GM12878 (cell line): ENCODE data around the gene IFT88. TPM values are rescaled to one million over a fixed set of nuclear protein-coding genes. Genes with fewer than 3 reads are reported as not detected.

ENCODE experiments used
- ATAC-seq: fragments of 200-7000 bp; cut with Tn5 transposase; 3 replicates; pipeline ENCODE4 v1.9.1; 2020; ENCODE audit warnings: mild to moderate bottlenecking, moderate library complexity
- BruUV-seq: library from RNA; stranded (reverse); fragments of 400-500 nt; replicated peaks from 2 replicates; lab custom pipeline; 2021; lab: Mats Ljungman, UMichigan
- CTCF ChIA-PET: fragments of 300-600 bp; sonication (Branson Sonifier 250); formaldehyde crosslinking; extraction: SDS; loops from one replicate; lab custom pipeline; 2021; ENCODE audit warnings: inconsistent platforms; lab: Yijun Ruan, JAX
- POLR2A ChIA-PET: fragments of 350-600 bp; formaldehyde crosslinking; extraction: SDS; loops from one replicate; lab custom pipeline; 2021; ENCODE audit warnings: inconsistent platforms; lab: Charles Lee
- RAD21 ChIA-PET: fragments of 300-600 bp; sonication (Branson Sonifier 250); formaldehyde crosslinking; loops from one replicate; lab custom pipeline; 2023; ENCODE audit warnings: antibody characterized with exemption; ENCODE audit not compliant: unreplicated experiment; lab: Charles Lee
- SMC1A ChIA-PET: fragments of 300-600 bp; sonication (Branson Sonifier 250); formaldehyde crosslinking; loops from one replicate; lab custom pipeline; 2023; ENCODE audit not compliant: unreplicated experiment, uncharacterized antibody; lab: Charles Lee
- DNase-seq: peaks from one replicate; pipeline ENCODE4 v3.0.0-alpha.2; 2011; ENCODE audit warnings: low read depth, low spot score
- FAIRE-seq: peaks from 3 replicates; lab custom pipeline; 2011; peaks lifted over from hg19 to GRCh38; lab: Jason Lieb, UNC
- H2AFZ ChIP-seq: 2 replicates; pipeline ENCODE4 v1.6.0; 2011; ENCODE audit warnings: low read depth, low read length, control low read depth; ENCODE audit not compliant: control insufficient read depth
- H3K27ac ChIP-seq: 2 replicates; pipeline ENCODE4 v1.5.1; 2011; ENCODE audit warnings: control low read depth; ENCODE audit not compliant: control insufficient read depth, insufficient read depth
- H3K27me3 ChIP-seq, 2 experiments: replicated peaks in 1 of 2; 2 replicates each; pipeline versions ENCODE4 v1.6.0 to v1.6.1; 2011; ENCODE audit warnings: low read length in 1 of 2; ENCODE audit not compliant: control insufficient read depth in 2 of 2, insufficient read depth in 2 of 2
- H3K36me3 ChIP-seq, 2 experiments: 2 replicates each; pipeline ENCODE4 v1.5.1; 2011; ENCODE audit warnings: low read length in 1 of 2; ENCODE audit not compliant: control insufficient read depth in 2 of 2, insufficient read depth in 2 of 2
- H3K4me1 ChIP-seq: 2 replicates; pipeline ENCODE4 v1.6.1; 2011; ENCODE audit warnings: mild to moderate bottlenecking, low read length, moderate library complexity, mixed read lengths; ENCODE audit not compliant: control insufficient read depth, insufficient read depth
- H3K4me2 ChIP-seq: 2 replicates; pipeline ENCODE4 v1.6.0; 2011; ENCODE audit warnings: control low read depth; ENCODE audit not compliant: control insufficient read depth, insufficient read depth
- H3K4me3 ChIP-seq: fragments of 200-600 bp; sonication (generic); 2 replicates; pipeline ENCODE4 v1.5.1; 2016
- H3K79me2 ChIP-seq: 2 replicates; pipeline ENCODE4 v1.6.0; 2011; ENCODE audit warnings: low read length; ENCODE audit not compliant: control insufficient read depth, insufficient read depth
- H3K9ac ChIP-seq: 2 replicates; pipeline ENCODE4 v1.8.0; 2011; ENCODE audit warnings: low read length, control low read depth, mixed read lengths; ENCODE audit not compliant: control insufficient read depth, insufficient read depth
- H3K9me3 ChIP-seq: replicated peaks from 3 replicates; pipeline ENCODE4 v1.5.1; 2011; ENCODE audit warnings: mild to moderate bottlenecking, low read length; ENCODE audit not compliant: control insufficient read depth, insufficient read depth
- H4K20me1 ChIP-seq: 2 replicates; pipeline ENCODE4 v1.6.0; 2011; ENCODE audit not compliant: control insufficient read depth, insufficient read depth
- EGR1 ChIP-seq, 2 experiments: IDR thresholded peaks; 1 replicate in 1 of 2; 2 replicates in 1 of 2; pipeline ENCODE4 v1.6.1; 2011 to 2012; ENCODE audit warnings: low read depth in 2 of 2, low read length in 2 of 2, borderline replicate concordance in 1 of 2, mild to moderate bottlenecking in 1 of 2, moderate library complexity in 1 of 2
- IKZF2 ChIP-seq, 2 experiments: fragments of 450-650 bp; IDR thresholded peaks; 2 replicates each; pipeline ENCODE4 v1.6.1; 2017; ENCODE audit warnings: mild to moderate bottlenecking in 2 of 2, moderate library complexity in 2 of 2
- KLF5 ChIP-seq: fragments of 450-650 bp; IDR thresholded peaks from 2 replicates; pipeline ENCODE4 v1.6.1; 2014; ENCODE audit warnings: mild to moderate bottlenecking; ENCODE audit not compliant: partially characterized antibody
- MEF2A ChIP-seq: IDR thresholded peaks from 2 replicates; pipeline ENCODE4 v1.6.1; 2011; ENCODE audit warnings: low read depth, mild to moderate bottlenecking, low read length, moderate library complexity; ENCODE audit not compliant: insufficient read depth
- SIX5 ChIP-seq: IDR thresholded peaks from 2 replicates; pipeline ENCODE4 v1.6.1; 2011; ENCODE audit warnings: mild to moderate bottlenecking, low read depth, low read length, moderate library complexity; ENCODE audit not compliant: severe bottlenecking
- TCF7 ChIP-seq: IDR thresholded peaks from 2 replicates; pipeline ENCODE4 v1.6.1; 2014; ENCODE audit warnings: antibody characterized with exemption, borderline replicate concordance
- ZNF207 ChIP-seq: fragments of 450-650 bp; IDR thresholded peaks from 2 replicates; pipeline ENCODE4 v1.6.1; 2014; ENCODE audit warnings: antibody characterized with exemption, mild to moderate bottlenecking, borderline replicate concordance
- WGBS: methylation state at CpG from one replicate; pipeline ENCODE4 v1.1.6; 2016; ENCODE audit warnings: low lambda C conversion rate; ENCODE audit not compliant: insufficient replicate concordance, insufficient coverage; ENCODE audit errors: missing lambda C conversion rate; 5-methylcytosine and 5-hydroxymethylcytosine counted together
- in situ Hi-C: fragments of 300-500 bp; cut with MboI; formaldehyde crosslinking; loops from 9 replicates; pipeline ENCODE4 v1.14.3; 2018; ENCODE audit warnings: mixed read lengths
- intact Hi-C: fragments of 100-400 bp; cut with micrococcal nuclease; formaldehyde crosslinking; loops from one replicate; pipeline ENCODE4 v1.14.2; 2022; ENCODE audit not compliant: unreplicated experiment
- polyA plus RNA-seq, 11 experiments: library from polyadenylated mRNA; depleted of rRNA in 4 of 11; unstranded in 6 of 11; stranded (reverse) in 5 of 11; fragments of >200 nt; fragmentation: Nextera tagmentation in 4 of 11; fragmentation: Illumina TruSeq in 1 of 11; extraction: Ambion mirVana in 4 of 11; extraction: Trizol in 1 of 11; gene quantifications; 1 replicate in 1 of 11; 2 replicates in 10 of 11; pipeline versions ENCODE4 v1.2.1 to v1.2.3, GENCODE V29; 2011 to 2016; ENCODE audit warnings: inconsistent platforms in 2 of 11, missing spikeins in 2 of 11, low read depth in 1 of 11
- total RNA-seq, 4 experiments: library from RNA; depleted of rRNA in 3 of 4; stranded (reverse); fragments of >200 nt in 3 of 4; fragmentation: Illumina TruSeq in 1 of 4; extraction: Trizol in 1 of 4; gene quantifications; 2 replicates each; pipeline versions ENCODE4 v1.2.1 to v1.2.3, GENCODE V29; 2013 to 2021
- TF ChIP-seq, protein P1 (sequence below): IDR thresholded peaks from 2 replicates; pipeline ENCODE4 v1.6.1; 2012; ENCODE audit warnings: improper control_type of control experiment, low read depth, low read length; ENCODE audit not compliant: insufficient replicate concordance

IFT88 gene
- total and polyA plus RNA-seq, 10 of the 15 experiments (the other 5 are each of a cell fraction or from before 2014, with no cell fraction given), result 2.9 to 5.6 (median 4.1) TPM

DNA sequence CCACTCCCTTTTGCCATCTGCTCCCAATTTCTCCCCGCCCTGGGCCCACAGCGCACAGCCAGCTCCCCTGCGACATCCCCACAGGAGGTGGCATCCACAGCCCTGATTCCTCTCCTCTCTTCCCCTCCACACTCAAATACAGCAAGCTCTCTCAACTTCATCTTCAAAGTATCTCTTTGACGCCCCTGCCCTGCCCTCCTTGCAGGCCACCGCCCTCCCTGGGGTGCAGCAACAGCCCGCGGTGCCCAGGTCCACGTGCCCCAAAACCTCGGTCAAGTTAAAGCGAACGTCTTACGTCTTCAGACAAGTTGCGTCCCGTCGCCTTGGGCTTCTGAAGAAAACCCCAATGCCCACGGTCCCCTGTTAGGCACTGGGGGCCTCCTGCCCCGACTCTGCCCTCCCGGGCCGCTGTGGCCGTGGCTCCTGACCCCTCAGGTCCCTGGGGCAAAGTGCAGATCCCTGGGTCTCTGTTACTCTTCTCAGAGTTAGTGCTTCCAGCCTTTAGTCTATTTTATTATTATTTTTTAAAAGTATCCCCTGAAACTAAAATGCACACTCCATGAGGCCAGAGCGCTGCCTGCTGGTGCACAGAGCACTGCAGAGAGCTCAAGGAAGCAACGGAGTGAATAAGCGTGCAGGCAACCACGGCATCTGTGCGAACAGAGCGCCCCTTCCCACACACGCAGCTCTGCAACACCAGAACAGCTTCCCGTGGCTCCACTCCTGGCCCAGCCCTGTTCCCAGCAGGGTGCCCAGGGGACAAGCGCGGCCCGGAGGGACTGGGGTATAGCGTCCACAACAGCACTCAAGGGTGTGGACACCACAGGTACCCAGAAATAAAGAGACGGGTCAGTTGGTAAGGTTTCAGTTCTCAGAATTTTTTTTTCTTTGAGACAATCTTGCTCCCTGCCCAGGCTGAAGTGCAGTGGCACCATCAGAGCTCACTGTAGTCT, 163.0 kb downstream of the IFT88 start (continued):
- TF ChIP-seq, protein P1, sequence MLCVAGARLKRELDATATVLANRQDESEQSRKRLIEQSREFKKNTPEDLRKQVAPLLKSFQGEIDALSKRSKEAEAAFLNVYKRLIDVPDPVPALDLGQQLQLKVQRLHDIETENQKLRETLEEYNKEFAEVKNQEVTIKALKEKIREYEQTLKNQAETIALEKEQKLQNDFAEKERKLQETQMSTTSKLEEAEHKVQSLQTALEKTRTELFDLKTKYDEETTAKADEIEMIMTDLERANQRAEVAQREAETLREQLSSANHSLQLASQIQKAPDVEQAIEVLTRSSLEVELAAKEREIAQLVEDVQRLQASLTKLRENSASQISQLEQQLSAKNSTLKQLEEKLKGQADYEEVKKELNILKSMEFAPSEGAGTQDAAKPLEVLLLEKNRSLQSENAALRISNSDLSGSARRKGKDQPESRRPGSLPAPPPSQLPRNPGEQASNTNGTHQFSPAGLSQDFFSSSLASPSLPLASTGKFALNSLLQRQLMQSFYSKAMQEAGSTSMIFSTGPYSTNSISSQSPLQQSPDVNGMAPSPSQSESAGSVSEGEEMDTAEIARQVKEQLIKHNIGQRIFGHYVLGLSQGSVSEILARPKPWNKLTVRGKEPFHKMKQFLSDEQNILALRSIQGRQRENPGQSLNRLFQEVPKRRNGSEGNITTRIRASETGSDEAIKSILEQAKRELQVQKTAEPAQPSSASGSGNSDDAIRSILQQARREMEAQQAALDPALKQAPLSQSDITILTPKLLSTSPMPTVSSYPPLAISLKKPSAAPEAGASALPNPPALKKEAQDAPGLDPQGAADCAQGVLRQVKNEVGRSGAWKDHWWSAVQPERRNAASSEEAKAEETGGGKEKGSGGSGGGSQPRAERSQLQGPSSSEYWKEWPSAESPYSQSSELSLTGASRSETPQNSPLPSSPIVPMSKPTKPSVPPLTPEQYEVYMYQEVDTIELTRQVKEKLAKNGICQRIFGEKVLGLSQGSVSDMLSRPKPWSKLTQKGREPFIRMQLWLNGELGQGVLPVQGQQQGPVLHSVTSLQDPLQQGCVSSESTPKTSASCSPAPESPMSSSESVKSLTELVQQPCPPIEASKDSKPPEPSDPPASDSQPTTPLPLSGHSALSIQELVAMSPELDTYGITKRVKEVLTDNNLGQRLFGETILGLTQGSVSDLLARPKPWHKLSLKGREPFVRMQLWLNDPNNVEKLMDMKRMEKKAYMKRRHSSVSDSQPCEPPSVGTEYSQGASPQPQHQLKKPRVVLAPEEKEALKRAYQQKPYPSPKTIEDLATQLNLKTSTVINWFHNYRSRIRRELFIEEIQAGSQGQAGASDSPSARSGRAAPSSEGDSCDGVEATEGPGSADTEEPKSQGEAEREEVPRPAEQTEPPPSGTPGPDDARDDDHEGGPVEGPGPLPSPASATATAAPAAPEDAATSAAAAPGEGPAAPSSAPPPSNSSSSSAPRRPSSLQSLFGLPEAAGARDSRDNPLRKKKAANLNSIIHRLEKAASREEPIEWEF, result no peak

DNA sequence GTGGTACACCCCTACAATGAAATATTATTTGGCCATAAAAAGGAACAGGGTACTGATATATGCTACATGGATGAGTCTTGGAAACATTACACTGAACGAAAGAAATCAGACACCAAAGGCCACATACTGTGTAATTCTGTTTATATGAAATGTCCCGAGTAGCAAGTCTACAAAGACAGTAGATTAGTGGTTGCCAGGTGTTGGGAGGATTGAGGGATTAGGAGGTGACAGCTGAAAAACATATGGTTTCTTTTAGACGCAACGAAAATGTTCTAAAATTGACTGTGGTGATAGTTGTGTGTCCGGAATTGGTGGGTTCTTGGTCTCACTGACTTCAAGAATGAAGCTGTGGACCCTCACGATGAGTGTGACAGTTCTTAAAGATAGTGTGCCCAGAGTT, 171.7 kb downstream of the IFT88 start:
- H3K27ac ChIP-seq, result no peak overlapping the region
- no peak overlapping the region for H3K9ac ChIP-seq
- no peak overlapping the region for H2AFZ ChIP-seq
- FAIRE-seq (no peak), DNase-seq (no peak), ATAC-seq (no peak)
- no peak overlapping the region for H3K4me3 ChIP-seq
- ChIA-PET RAD21 (no interaction called here), CTCF (no interaction called here), SMC1A (no interaction called here), POLR2A (no interaction called here)
- no peaks in the 10 kb centered on the region for H3K27me3 ChIP-seq
- no peaks in the 10 kb centered on the region for H3K36me3 ChIP-seq
- no TSS peak for BruUV-seq
- H3K79me2 ChIP-seq, result no peaks in the 10 kb centered on the region
- no peaks in the 10 kb centered on the region for H4K20me1 ChIP-seq
- intact Hi-C loops, result no loop called here
- H3K4me2 ChIP-seq, result no peak overlapping the region
- H3K9me3 ChIP-seq, result no peaks in the 10 kb centered on the region; the same call in 2 of the 3 replicates
- WGBS, result over 99% methylated on average over 6 of the region's 6 CpGs
- in situ Hi-C loops, result no loop called here
- H3K4me1 ChIP-seq, result no peaks in the 10 kb centered on the region
- TF ChIP-seq TCF7, result no peak
- TF ChIP-seq KLF5, result no peak
- TF ChIP-seq SIX5, result no peak
- no peak for TF ChIP-seq IKZF2 (IDR thresholded peaks at IDR 0.05)
- no peak for TF ChIP-seq ZNF207
- TF ChIP-seq, protein P1, result no peak
- no peak for TF ChIP-seq MEF2A
- no peak for TF ChIP-seq EGR1 (IDR thresholded peaks at IDR 0.05; ENCODE audit: borderline replicate concordance in 1 of 2, low read depth in 2 of 2, low read length in 2 of 2)
